ENCODE results near the gene ESPN.

The ESPN gene

GRCh38 chr1:6501279-6501813 is 76.8 kb downstream of the ESPN start:
- DNase-seq (ENCODE audit: low read depth, low spot score), result no peak
- POLR2A ChIA-PET, result no interaction called here
- CTCF ChIA-PET, result interaction anchor here (1.7 to 8.4 kb wide), 3 partner anchors 11 to 15 kb away, joined by 4 to 96 read pairs (median 13); partner anchors contain the start of gene PLEKHG5
- TF ChIP-seq CTCF (IDR thresholded peaks at IDR 0.05; ENCODE audit: insufficient read depth, low read length, missing control alignments), result no peak
- no peak overlapping the region for H3K4me3 ChIP-seq (ENCODE audit: low read depth, low read length)

GRCh38 chr1:6502000-6502891 is 77.7 kb downstream of the ESPN start:
- no peak for TF ChIP-seq CTCF (IDR thresholded peaks at IDR 0.05; ENCODE audit: insufficient read depth, low read length, missing control alignments)
- CTCF ChIA-PET, result interaction anchor here (0.8 to 8.4 kb wide), 7 partner anchors 10 to 52 kb away, joined by 3 to 96 read pairs (median 4); partner anchors contain the start of gene PLEKHG5
- no peak overlapping the region for H3K4me3 ChIP-seq (ENCODE audit: low read depth, low read length)
- POLR2A ChIA-PET, result no interaction called here
- DNase-seq (ENCODE audit: low read depth, low spot score), result no peak

- no peak overlapping the region for H3K4me3 ChIP-seq (ENCODE audit: low read depth, low read length)
- no peak for TF ChIP-seq CTCF (IDR thresholded peaks at IDR 0.05; ENCODE audit: insufficient read depth, low read length, missing control alignments)
- POLR2A ChIA-PET, result no interaction called here
- DNase-seq (ENCODE audit: low read depth, low spot score), result no peak
- CTCF ChIA-PET, result interaction anchor here (1.8 to 8.4 kb wide), 4 partner anchors 14 to 51 kb away, joined by 4 to 96 read pairs (median 9); partner anchors contain the start of gene PLEKHG5
Measured at GRCh38 chr1:6503884-6504602, 79.5 kb downstream of the ESPN start.

GRCh38 chr1:6504887-6505286 is 80.3 kb downstream of the ESPN start:
- CTCF ChIA-PET, result interaction anchor here (1.0 to 8.4 kb wide), 3 partner anchors 14 to 24 kb away, joined by 3 to 96 read pairs (median 5); partner anchors contain the start of gene PLEKHG5
- TF ChIP-seq CTCF (IDR thresholded peaks at IDR 0.05; ENCODE audit: insufficient read depth, low read length, missing control alignments), result no peak
- H3K4me3 ChIP-seq (ENCODE audit: low read depth, low read length), result no peak overlapping the region
- no peak for DNase-seq (ENCODE audit: low read depth, low spot score)
- POLR2A ChIA-PET, result no interaction called here

GRCh38 chr1:6505367-6506209 is 81.0 kb downstream of the ESPN start:
- ChIA-PET CTCF (interaction anchor here (1.0 to 8.4 kb wide), 3 partner anchors 15 to 25 kb away, joined by 3 to 96 read pairs (median 5); partner anchors contain the start of gene PLEKHG5), POLR2A (no interaction called here)
- no peak overlapping the region for H3K4me3 ChIP-seq (ENCODE audit: low read depth, low read length)
- DNase-seq (ENCODE audit: low read depth, low spot score), result no peak
- TF ChIP-seq CTCF (IDR thresholded peaks at IDR 0.05; ENCODE audit: insufficient read depth, low read length, missing control alignments), result no peak
